Testis (tissue), 3 donors: ENCODE data around the gene ZNF281. TPM values are rescaled to one million over a fixed set of nuclear protein-coding genes. Genes with fewer than 3 reads are reported as not detected.

Experiments used
- DNase-seq: peaks from one replicate; pipeline ENCODE4 v3.0.0-alpha.2; 2019
- H3K27ac ChIP-seq, 2 donors: fragments of 200-600 bp; sonication (generic); one replicate each; pipeline ENCODE4 v1.5.1; 2019
- H3K27me3 ChIP-seq: fragments of 200-600 bp; sonication (generic); one replicate; pipeline ENCODE4 v1.5.1; 2019
- H3K36me3 ChIP-seq: fragments of 200-600 bp; sonication (generic); one replicate; pipeline ENCODE4 v1.5.1; 2017; ENCODE audit warnings: low read depth; ENCODE audit errors: missing control alignments
- H3K4me1 ChIP-seq: fragments of 200-600 bp; sonication (generic); one replicate; pipeline ENCODE4 v1.5.1; 2019
- H3K4me3 ChIP-seq, 2 donors: fragments of 200-600 bp; sonication (generic); one replicate each; pipeline ENCODE4 v1.5.1; 2017 to 2019
- H3K9me3 ChIP-seq: fragments of 200-600 bp; sonication (generic); one replicate; pipeline ENCODE4 v1.5.1; 2017
- POLR2A ChIP-seq: fragments of 450-650 bp; IDR thresholded peaks from one replicate; pipeline ENCODE4 v1.6.1; 2017; ENCODE audit warnings: antibody characterized with exemption, mild to moderate bottlenecking, moderate library complexity
- WGBS, 2 donors: methylation state at CpG; one replicate each; pipeline ENCODE4 v1.1.5; 2018; 5-methylcytosine and 5-hydroxymethylcytosine counted together
- intact Hi-C: fragments of 100-400 bp; cut with DNase I; formaldehyde crosslinking; loops from one replicate; pipeline ENCODE4 v1.15.1; 2023; ENCODE audit warnings: low total_unique reads
- polyA plus RNA-seq: library from polyadenylated mRNA; stranded (reverse); fragments of 350-450 nt; fragmentation: Illumina TruSeq; extraction: RNeasy Lipid Tissue Mini Kit (QIAGEN cat#74804); gene quantifications from one replicate; pipeline ENCODE4 v1.2.3, GENCODE V29; 2014; ENCODE audit warnings: low read depth, low replicate concordance; ENCODE audit not compliant: insufficient read depth
- total RNA-seq, 2 donors: library from RNA; depleted of rRNA; stranded (reverse); fragments of >200 nt; gene quantifications; one replicate each; pipeline ENCODE4 v1.2.3, GENCODE V29; 2016
- TF ChIP-seq, protein P1 (sequence below), 3 experiments: fragments of 450-650 bp in 2 of 3; fragments of 200-600 bp in 1 of 3; sonication (generic) in 1 of 3; IDR thresholded peaks; one replicate each; pipeline ENCODE4 v1.5.1; 2016 to 2019; ENCODE audit warnings: antibody characterized with exemption in 3 of 3, mild to moderate bottlenecking in 2 of 3, moderate library complexity in 1 of 3

Gene ZNF281
- total and polyA plus RNA-seq, 3 donors from 2014 or later = 17.5 to 21.7 (median 18.0) TPM

DNA sequence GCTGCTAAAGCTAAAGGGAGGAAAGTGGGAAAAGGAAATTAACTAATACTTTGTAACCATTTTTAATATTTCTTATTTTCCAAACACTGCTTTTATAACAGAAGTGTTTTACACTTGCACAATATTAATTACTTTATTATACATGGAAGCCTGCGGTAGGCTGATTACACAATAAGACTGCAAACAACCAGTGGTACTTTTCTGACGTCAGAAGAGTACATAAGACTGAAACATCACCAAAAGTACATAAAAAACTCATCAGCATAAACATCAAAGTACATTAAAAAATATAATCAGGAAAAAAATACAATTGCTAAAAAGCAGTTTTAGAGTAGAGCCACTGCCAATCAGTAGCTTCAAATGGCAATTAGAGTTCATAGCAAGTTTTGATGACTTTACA lies 4.6 kb downstream of the ZNF281 start:
- no peak for DNase-seq
- no peaks in the 10 kb centered on the region for H3K36me3 ChIP-seq
- H3K4me1 ChIP-seq = peaks cover 5% of the 10 kb centered on the region
- intact Hi-C loops = no loop called here
- no peaks in the 10 kb centered on the region for H3K27me3 ChIP-seq
- WGBS, 2 donors = 70 to 87% methylated on average over 2 of the region's 2 CpGs
- no peak overlapping the region for H3K27ac ChIP-seq
- H3K4me3 ChIP-seq = no peak overlapping the region
- H3K9me3 ChIP-seq = no peaks in the 10 kb centered on the region
- TF ChIP-seq POLR2A = no peak
- TF ChIP-seq, protein P1, sequence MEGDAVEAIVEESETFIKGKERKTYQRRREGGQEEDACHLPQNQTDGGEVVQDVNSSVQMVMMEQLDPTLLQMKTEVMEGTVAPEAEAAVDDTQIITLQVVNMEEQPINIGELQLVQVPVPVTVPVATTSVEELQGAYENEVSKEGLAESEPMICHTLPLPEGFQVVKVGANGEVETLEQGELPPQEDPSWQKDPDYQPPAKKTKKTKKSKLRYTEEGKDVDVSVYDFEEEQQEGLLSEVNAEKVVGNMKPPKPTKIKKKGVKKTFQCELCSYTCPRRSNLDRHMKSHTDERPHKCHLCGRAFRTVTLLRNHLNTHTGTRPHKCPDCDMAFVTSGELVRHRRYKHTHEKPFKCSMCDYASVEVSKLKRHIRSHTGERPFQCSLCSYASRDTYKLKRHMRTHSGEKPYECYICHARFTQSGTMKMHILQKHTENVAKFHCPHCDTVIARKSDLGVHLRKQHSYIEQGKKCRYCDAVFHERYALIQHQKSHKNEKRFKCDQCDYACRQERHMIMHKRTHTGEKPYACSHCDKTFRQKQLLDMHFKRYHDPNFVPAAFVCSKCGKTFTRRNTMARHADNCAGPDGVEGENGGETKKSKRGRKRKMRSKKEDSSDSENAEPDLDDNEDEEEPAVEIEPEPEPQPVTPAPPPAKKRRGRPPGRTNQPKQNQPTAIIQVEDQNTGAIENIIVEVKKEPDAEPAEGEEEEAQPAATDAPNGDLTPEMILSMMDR (IDR thresholded peaks at IDR 0.05) = no peak

DNA sequence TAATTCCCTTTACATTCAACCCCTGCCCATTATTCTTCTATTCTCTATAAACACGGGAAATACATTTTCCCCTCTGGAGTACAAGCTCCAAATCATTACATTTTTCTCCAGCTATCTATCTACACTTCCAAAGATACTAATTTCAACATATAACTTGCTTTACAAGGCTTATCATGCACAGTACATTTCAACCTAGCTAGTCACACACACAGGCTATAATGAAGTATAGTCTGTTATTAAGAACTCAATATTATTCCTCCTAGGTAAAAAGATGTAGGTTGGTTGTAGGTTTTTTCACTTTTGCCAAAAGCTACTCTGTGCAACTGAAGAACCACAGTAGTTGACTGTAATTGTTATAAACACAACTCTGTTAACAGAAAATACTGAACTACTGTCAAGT lies 8.1 kb downstream of the ZNF281 start:
- DNase-seq = no peak
- intact Hi-C loops = no loop called here
- Histone ChIP-seq H3K4me3 (no peak overlapping the region), H3K4me1 (no peaks in the 10 kb centered on the region), H3K27ac (no peak overlapping the region), H3K27me3 (no peaks in the 10 kb centered on the region), H3K36me3 (no peaks in the 10 kb centered on the region), H3K9me3 (no peaks in the 10 kb centered on the region)
- WGBS, 2 donors = 88 to 89% methylated on average over 1 of the region's 1 CpG
- TF ChIP-seq POLR2A = no peak
- TF ChIP-seq, protein P1 (IDR thresholded peaks at IDR 0.05) = no peak

DNA sequence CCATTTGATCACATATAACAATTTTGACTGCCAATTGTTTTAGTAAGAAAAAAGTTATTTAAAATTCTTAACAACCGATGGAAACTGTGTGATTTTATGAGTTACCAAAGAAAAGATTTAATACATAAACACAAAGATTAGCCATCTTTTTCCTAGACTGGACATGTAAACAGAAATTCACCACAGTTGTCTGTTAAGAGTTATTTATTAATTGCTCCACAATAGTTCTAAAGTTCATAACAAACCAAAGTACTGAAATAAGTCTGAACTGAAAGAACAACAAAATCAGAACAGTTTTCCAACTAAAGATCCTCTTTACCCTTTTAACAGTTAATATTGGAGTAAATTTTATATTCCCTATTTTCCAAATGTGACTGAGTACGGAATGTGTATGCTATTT lies 8.6 kb downstream of the ZNF281 start:
- no peaks in the 10 kb centered on the region for H3K36me3 ChIP-seq
- no peak overlapping the region for H3K27ac ChIP-seq
- no peak for DNase-seq
- TF ChIP-seq, protein P1 (IDR thresholded peaks at IDR 0.05) = no peak
- TF ChIP-seq POLR2A = no peak
- H3K4me3 ChIP-seq = no peak overlapping the region
- intact Hi-C loops = no loop called here
- H3K9me3 ChIP-seq = no peaks in the 10 kb centered on the region
- no peaks in the 10 kb centered on the region for H3K4me1 ChIP-seq
- no peaks in the 10 kb centered on the region for H3K27me3 ChIP-seq
- 90 to 96% methylated on average over 2 of the region's 2 CpGs for WGBS, 2 donors

DNA sequence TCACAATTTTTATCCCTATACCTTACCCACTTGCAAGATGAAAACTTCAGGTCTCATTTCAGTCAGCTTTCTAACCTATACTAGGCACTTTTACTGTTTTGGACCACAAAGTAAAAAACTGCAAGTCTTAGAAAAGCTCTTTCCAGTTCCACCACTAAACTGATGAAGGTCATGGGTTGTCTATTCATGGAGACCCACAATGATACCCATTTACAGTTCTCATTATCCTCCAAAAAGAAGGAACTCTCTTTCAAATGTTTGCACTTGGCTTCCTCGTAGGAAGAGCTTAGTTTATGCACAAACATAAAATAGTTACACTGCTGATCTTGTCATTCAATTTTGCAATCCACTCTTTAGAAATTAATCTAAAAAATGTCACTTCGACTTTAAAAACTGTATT lies 9.3 kb downstream of the ZNF281 start:
- DNase-seq = no peak
- TF ChIP-seq, protein P1 (IDR thresholded peaks at IDR 0.05) = no peak
- TF ChIP-seq POLR2A = no peak
- H3K27ac ChIP-seq = no peak overlapping the region
- H3K27me3 ChIP-seq = no peaks in the 10 kb centered on the region
- H3K36me3 ChIP-seq = no peaks in the 10 kb centered on the region
- WGBS, 2 donors = 89 to 91% methylated on average over 2 of the region's 2 CpGs
- no peaks in the 10 kb centered on the region for H3K9me3 ChIP-seq
- no peak overlapping the region for H3K4me3 ChIP-seq
- no peaks in the 10 kb centered on the region for H3K4me1 ChIP-seq
- intact Hi-C loops = no loop called here

DNA sequence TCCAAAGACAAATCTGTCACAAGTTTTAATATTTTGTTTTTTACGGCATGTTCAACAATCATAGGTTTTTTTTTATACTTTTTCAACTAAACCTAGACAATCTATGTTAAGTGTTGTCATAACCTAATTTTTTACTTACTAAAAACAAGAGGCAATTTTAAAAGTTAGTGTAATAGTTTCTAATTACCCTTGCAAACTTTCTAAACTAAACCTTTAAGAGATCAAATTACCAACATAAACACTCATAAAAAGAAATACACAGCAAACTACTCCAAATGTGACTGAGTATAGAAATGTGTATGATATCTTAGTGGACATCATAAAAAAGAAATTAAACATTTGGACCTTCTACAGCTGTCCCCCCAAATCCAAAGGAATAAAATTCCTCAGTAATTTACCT lies 10.0 kb downstream of the ZNF281 start:
- WGBS, 2 donors = 97 to 98% methylated on average over 1 of the region's 1 CpG
- no peaks in the 10 kb centered on the region for H3K4me1 ChIP-seq
- no peaks in the 10 kb centered on the region for H3K9me3 ChIP-seq
- H3K4me3 ChIP-seq = no peak overlapping the region
- no peak for TF ChIP-seq POLR2A
- TF ChIP-seq, protein P1 (IDR thresholded peaks at IDR 0.05) = no peak
- H3K27ac ChIP-seq = no peak overlapping the region
- no peaks in the 10 kb centered on the region for H3K36me3 ChIP-seq
- no peaks in the 10 kb centered on the region for H3K27me3 ChIP-seq
- intact Hi-C loops = no loop called here
- DNase-seq = no peak
